Mesenchymal stem cell (in vitro differentiated cells and primary cell): ENCODE data around the gene PLPP2.

Experiments
- DNase-seq: peaks from one replicate; pipeline ENCODE4 v3.0.0-alpha.2; 2013
- H2AFZ ChIP-seq: one replicate; pipeline ENCODE4 v1.6.1; 2013; ENCODE audit warnings: low read depth, mild to moderate bottlenecking, control low read depth, inconsistent platforms, low read length, moderate library complexity
- H2AK5ac ChIP-seq: 2 replicates; pipeline ENCODE4 v1.6.1; 2013; ENCODE audit warnings: low read length, moderate library complexity, mild to moderate bottlenecking, inconsistent platforms; ENCODE audit not compliant: severe bottlenecking
- H2BK120ac ChIP-seq: one replicate; pipeline ENCODE4 v1.6.1; 2013; ENCODE audit warnings: low read depth, mild to moderate bottlenecking, inconsistent platforms, low read length, moderate library complexity
- H2BK12ac ChIP-seq, 2 experiments: one replicate each; pipeline ENCODE4 v1.6.1; 2013; ENCODE audit warnings: inconsistent platforms in 2 of 2, low read length in 2 of 2, mild to moderate bottlenecking in 2 of 2, moderate library complexity in 2 of 2, control low read depth in 1 of 2
- H2BK15ac ChIP-seq: one replicate; pipeline ENCODE4 v1.6.1; 2013; ENCODE audit warnings: mild to moderate bottlenecking, low read depth, inconsistent platforms; ENCODE audit not compliant: poor library complexity, severe bottlenecking
- H2BK5ac ChIP-seq: 2 replicates; pipeline ENCODE4 v1.6.1; 2013; ENCODE audit warnings: low read depth, mild to moderate bottlenecking, low read length, control low read depth, inconsistent platforms; ENCODE audit not compliant: poor library complexity, severe bottlenecking
- H3K14ac ChIP-seq, 2 experiments: one replicate each; pipeline ENCODE4 v1.6.1; 2013; ENCODE audit warnings: inconsistent platforms in 2 of 2, low read length in 2 of 2, control low read depth in 1 of 2, mild to moderate bottlenecking in 1 of 2, moderate library complexity in 1 of 2
- H3K18ac ChIP-seq, 2 experiments: one replicate each; pipeline ENCODE4 v1.6.1; 2013; ENCODE audit warnings: inconsistent platforms in 2 of 2, low read length in 2 of 2, control low read depth in 1 of 2, low read depth in 1 of 2, mild to moderate bottlenecking in 1 of 2
- H3K23ac ChIP-seq, 2 experiments: one replicate each; pipeline ENCODE4 v1.6.1; 2013; ENCODE audit warnings: inconsistent platforms in 2 of 2, low read length in 2 of 2, mild to moderate bottlenecking in 2 of 2, moderate library complexity in 2 of 2, control low read depth in 1 of 2
- H3K27ac ChIP-seq: 2 replicates; pipeline ENCODE4 v1.5.1; 2013; ENCODE audit warnings: mild to moderate bottlenecking, moderate library complexity, low read length, control low read depth, inconsistent platforms; ENCODE audit not compliant: poor library complexity, severe bottlenecking
- H3K27me3 ChIP-seq, 2 experiments: 2 replicates each; pipeline versions ENCODE4 v1.6.1 to v1.7.0; 2013; ENCODE audit warnings: low read length in 2 of 2, mild to moderate bottlenecking in 2 of 2, moderate library complexity in 2 of 2, control low read depth in 1 of 2, inconsistent platforms in 1 of 2; ENCODE audit not compliant: control insufficient read depth in 1 of 2, insufficient read depth in 1 of 2
- H3K36me3 ChIP-seq, 2 experiments: 2 replicates each; pipeline versions ENCODE4 v1.6.1 to v1.7.0; 2013; ENCODE audit warnings: low read length in 2 of 2, control low read depth in 1 of 2, inconsistent platforms in 1 of 2, low read depth in 1 of 2, mild to moderate bottlenecking in 1 of 2; ENCODE audit not compliant: insufficient read depth in 2 of 2, control insufficient read depth in 1 of 2
- H3K4ac ChIP-seq, 2 experiments: one replicate each; pipeline ENCODE4 v1.6.1; 2013; ENCODE audit warnings: inconsistent platforms in 2 of 2, low read length in 2 of 2, mild to moderate bottlenecking in 2 of 2, moderate library complexity in 2 of 2, control low read depth in 1 of 2, low read depth in 1 of 2
- H3K4me1 ChIP-seq: 2 replicates; pipeline ENCODE4 v1.6.1; 2013; ENCODE audit warnings: low read depth, low read length, control low read depth; ENCODE audit not compliant: control insufficient read depth, insufficient read depth
- H3K4me2 ChIP-seq: 2 replicates; pipeline ENCODE4 v1.6.1; 2013; ENCODE audit warnings: low read length, mild to moderate bottlenecking, inconsistent platforms; ENCODE audit not compliant: poor library complexity, severe bottlenecking
- H3K4me3 ChIP-seq, 2 experiments: 2 replicates each; pipeline versions ENCODE4 v1.5.1 to v1.7.0; 2013; ENCODE audit warnings: low read length in 2 of 2, mild to moderate bottlenecking in 2 of 2, control low read depth in 1 of 2, low read depth in 1 of 2; ENCODE audit not compliant: insufficient read depth in 1 of 2
- H3K79me1 ChIP-seq: replicated peaks from 2 replicates; pipeline ENCODE4 v1.6.1; 2013; ENCODE audit warnings: mild to moderate bottlenecking, control low read depth, low read length, inconsistent platforms; ENCODE audit not compliant: poor library complexity, severe bottlenecking
- H3K9ac ChIP-seq: 2 replicates; pipeline ENCODE4 v1.7.0; 2013; ENCODE audit warnings: mild to moderate bottlenecking, low read length, moderate library complexity
- H3K9me3 ChIP-seq: 2 replicates; pipeline ENCODE4 v1.7.0; 2013; ENCODE audit warnings: mild to moderate bottlenecking, low read length; ENCODE audit not compliant: control insufficient read depth
- H4K8ac ChIP-seq: one replicate; pipeline ENCODE4 v1.6.1; 2013; ENCODE audit warnings: inconsistent platforms, mild to moderate bottlenecking, low read length, moderate library complexity
- H4K91ac ChIP-seq: one replicate; pipeline ENCODE4 v1.6.1; 2013; ENCODE audit warnings: mild to moderate bottlenecking, low read length, inconsistent platforms
- WGBS: methylation state at CpG from one replicate; pipeline ENCODE4 v1.1.7; 2013; ENCODE audit warnings: mixed read lengths; 5-methylcytosine and 5-hydroxymethylcytosine counted together

PLPP2 gene

DNA sequence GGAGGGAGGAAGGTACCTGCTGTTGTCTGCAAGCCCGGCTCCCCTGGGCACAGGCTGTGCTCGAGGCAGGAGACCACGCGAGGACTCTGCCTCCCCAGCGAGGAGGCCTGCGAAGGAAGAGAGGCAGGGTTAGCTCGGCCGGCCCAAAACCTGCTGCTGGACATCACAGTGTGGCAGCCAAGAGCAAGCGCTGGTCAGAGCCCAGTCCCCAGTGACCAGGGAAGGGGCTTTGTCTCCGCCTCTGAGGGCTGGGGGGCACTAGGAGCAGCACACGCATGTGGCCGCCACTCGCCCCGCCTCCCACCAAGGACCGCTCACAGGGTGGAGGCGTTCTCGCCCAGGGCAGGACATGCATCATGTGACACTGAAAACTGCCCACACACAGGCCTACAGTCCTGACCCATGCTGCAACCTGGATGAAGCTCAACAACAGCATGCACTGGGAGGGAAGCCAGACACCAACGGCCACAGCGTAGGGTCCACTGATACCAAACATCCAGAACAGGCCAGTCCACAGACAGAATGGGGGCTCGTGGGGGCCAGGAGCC lies 44.9 kb upstream of the PLPP2 start:
- no peak overlapping the region for H3K18ac ChIP-seq
- peak overlapping the region; percentile 27 for H4K8ac ChIP-seq
- no peak overlapping the region for H3K23ac ChIP-seq
- no peak overlapping the region for H2BK120ac ChIP-seq
- peak overlapping the region; percentile 56 for H4K91ac ChIP-seq
- no peak overlapping the region for H2AFZ ChIP-seq
- peak overlapping the region in 1 of 2 experiments; percentile 89 for H3K14ac ChIP-seq
- H3K79me1 ChIP-seq: peaks cover 13% of the 10 kb centered on the region
- H3K4me3 ChIP-seq: peak overlapping the region in 1 of 2 experiments; percentile 41
- H3K9me3 ChIP-seq: no peaks in the 10 kb centered on the region
- H2BK12ac ChIP-seq: peak overlapping the region in 1 of 2 experiments; percentile 6
- no peak overlapping the region for H3K4me2 ChIP-seq
- H3K27ac ChIP-seq: no peak overlapping the region
- no peak overlapping the region for H2BK15ac ChIP-seq
- H3K9ac ChIP-seq: peak overlapping the region; percentile 60
- 97% methylated on average over 20 of the region's 20 CpGs for WGBS
- no peak overlapping the region for H2BK5ac ChIP-seq
- peaks cover 31 to 40% of the 10 kb centered on the region in 2 experiments for H3K36me3 ChIP-seq
- no peaks in the 10 kb centered on the region for H3K27me3 ChIP-seq
- no peak overlapping the region for H2AK5ac ChIP-seq
- DNase-seq: no peak
- peaks cover 33% of the 10 kb centered on the region for H3K4me1 ChIP-seq
- H3K4ac ChIP-seq: no peak overlapping the region

DNA sequence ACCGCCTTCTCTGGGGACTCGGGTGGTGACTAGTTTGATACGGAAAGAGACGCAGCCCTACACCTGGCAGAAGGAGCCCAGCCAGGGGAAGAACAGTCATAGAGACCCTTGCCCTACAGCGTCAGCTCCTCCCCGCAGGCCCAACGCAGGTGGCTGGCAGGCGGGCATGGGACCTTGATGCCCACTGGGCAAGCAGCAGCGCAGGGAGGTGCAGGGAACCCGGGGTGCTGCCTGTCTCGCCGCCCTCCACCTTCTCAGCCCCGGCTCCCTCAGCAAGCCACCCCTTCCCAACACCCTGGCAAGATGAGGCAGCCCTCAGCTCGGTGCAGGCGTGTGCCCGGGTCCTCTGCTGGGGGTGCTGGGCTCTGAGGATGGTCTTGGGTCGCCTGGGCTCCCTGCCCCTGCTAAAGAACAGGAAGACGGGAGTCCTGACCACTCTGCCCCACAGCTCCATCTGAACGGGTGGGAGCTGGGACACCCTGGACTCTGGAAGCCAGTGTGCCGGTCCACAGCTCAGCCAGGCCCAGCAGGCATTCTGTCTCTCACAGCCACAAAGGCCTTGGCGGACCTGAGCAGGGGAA lies 44.4 kb upstream of the PLPP2 start:
- Histone ChIP-seq H2BK15ac (no peak overlapping the region), H3K4ac (no peak overlapping the region), H3K18ac (no peak overlapping the region), H2BK12ac (no peak overlapping the region), H2AFZ (no peak overlapping the region), H3K4me2 (no peak overlapping the region), H3K23ac (no peak overlapping the region), H3K4me1 (peaks cover 27% of the 10 kb centered on the region), H2AK5ac (no peak overlapping the region), H3K27me3 (no peaks in the 10 kb centered on the region), H4K8ac (peak overlapping the region; percentile 7), H2BK5ac (no peak overlapping the region), H4K91ac (no peak overlapping the region), H3K27ac (no peak overlapping the region), H3K79me1 (peaks cover 17% of the 10 kb centered on the region), H3K4me3 (peak overlapping the region in 1 of 2 experiments; percentile 41), H3K14ac (no peak overlapping the region), H2BK120ac (no peak overlapping the region), H3K9me3 (no peaks in the 10 kb centered on the region), H3K9ac (peak overlapping the region; percentile 60), H3K36me3 (peaks cover 37 to 39% of the 10 kb centered on the region in 2 experiments)
- WGBS: 96% methylated on average over 21 of the region's 21 CpGs
- DNase-seq: no peak

DNA sequence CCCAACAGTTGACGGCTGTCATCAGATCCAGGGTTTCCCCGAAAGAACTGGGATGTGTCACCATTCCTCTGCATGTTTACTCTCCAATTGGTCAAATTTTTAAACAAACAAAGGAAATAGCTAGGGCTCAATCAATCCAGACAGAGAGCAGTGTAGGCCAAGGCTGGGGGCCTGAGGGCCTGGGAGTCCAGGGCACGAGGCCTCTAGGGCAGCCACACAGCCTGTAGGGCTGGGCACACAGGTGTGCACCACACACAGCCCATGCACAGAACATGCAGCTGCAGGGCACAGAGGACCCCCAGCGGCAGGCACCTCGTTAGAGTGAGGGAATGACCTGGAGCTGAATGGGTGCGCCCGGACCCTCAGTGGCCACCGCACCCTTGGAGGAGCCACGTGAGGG lies 43.9 kb upstream of the PLPP2 start:
- no peaks in the 10 kb centered on the region for H3K9me3 ChIP-seq
- H3K27ac ChIP-seq: no peak overlapping the region
- no peak overlapping the region for H2AFZ ChIP-seq
- 90% methylated on average over 9 of the region's 9 CpGs for WGBS
- no peak overlapping the region for H3K4ac ChIP-seq
- no peak overlapping the region for H3K9ac ChIP-seq
- H3K27me3 ChIP-seq: no peaks in the 10 kb centered on the region
- H3K14ac ChIP-seq: no peak overlapping the region
- no peak overlapping the region for H4K91ac ChIP-seq
- no peak overlapping the region for H2BK120ac ChIP-seq
- H2BK5ac ChIP-seq: no peak overlapping the region
- H3K23ac ChIP-seq: peak overlapping the region in 1 of 2 experiments; percentile 14
- H3K4me1 ChIP-seq: peaks cover 25% of the 10 kb centered on the region
- H4K8ac ChIP-seq: no peak overlapping the region
- H3K4me2 ChIP-seq: no peak overlapping the region
- no peak overlapping the region for H2BK15ac ChIP-seq
- H3K36me3 ChIP-seq: peaks cover 36 to 38% of the 10 kb centered on the region in 2 experiments
- no peak overlapping the region for H2BK12ac ChIP-seq
- DNase-seq: no peak
- H3K4me3 ChIP-seq: no peak overlapping the region
- no peak overlapping the region for H2AK5ac ChIP-seq
- H3K18ac ChIP-seq: no peak overlapping the region
- peaks cover 19% of the 10 kb centered on the region for H3K79me1 ChIP-seq

DNA sequence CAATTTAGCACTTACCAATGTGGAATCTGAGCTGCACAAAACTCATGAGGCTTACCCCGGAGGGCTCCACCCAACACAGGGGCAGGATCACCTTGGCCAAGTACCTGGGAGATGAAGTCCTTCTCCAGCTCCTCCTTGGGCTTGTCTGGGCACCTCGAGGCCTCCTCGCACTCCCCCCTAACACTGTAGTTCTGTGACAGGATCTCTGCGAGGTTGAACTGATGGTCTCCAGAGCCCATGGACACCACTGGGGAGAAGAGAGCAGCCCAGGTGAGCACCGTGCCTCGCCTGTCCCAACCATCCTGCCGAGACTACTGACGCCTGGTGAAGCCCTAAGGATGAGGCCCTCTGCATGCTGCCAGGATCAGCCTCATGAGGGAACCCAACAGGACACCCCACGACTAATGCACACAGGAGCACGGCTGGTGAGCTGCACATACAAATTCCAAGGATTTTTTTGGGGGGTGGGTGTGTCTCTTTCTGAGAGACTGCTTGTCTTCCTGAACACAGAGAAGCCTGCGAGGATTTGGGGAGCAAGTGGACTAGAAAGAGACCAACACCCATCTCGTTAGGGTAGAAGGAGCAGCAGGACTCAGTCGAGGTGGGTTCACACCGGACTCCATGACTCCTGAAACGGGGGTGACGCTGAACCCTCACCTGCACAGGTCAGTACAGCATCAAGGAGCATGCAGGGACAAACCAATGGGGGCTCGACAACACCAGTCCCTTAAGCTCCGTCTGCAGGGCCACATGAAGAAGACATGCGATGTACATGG lies 43.3 kb upstream of the PLPP2 start:
- H3K4me1 ChIP-seq: peaks cover 22% of the 10 kb centered on the region
- no peak overlapping the region for H2BK12ac ChIP-seq
- H3K9me3 ChIP-seq: no peaks in the 10 kb centered on the region
- H3K4me2 ChIP-seq: no peak overlapping the region
- H2AK5ac ChIP-seq: no peak overlapping the region
- H4K91ac ChIP-seq: no peak overlapping the region
- no peak overlapping the region for H3K4ac ChIP-seq
- no peak overlapping the region for H3K4me3 ChIP-seq
- peaks cover 36 to 42% of the 10 kb centered on the region in 2 experiments for H3K36me3 ChIP-seq
- no peak for DNase-seq
- H2BK120ac ChIP-seq: no peak overlapping the region
- H4K8ac ChIP-seq: no peak overlapping the region
- no peak overlapping the region for H3K18ac ChIP-seq
- H3K79me1 ChIP-seq: peaks cover 19% of the 10 kb centered on the region
- no peaks in the 10 kb centered on the region for H3K27me3 ChIP-seq
- H3K9ac ChIP-seq: no peak overlapping the region
- no peak overlapping the region for H2BK5ac ChIP-seq
- no peak overlapping the region for H2BK15ac ChIP-seq
- no peak overlapping the region for H3K14ac ChIP-seq
- no peak overlapping the region for H2AFZ ChIP-seq
- H3K27ac ChIP-seq: no peak overlapping the region
- WGBS: 95% methylated on average over 19 of the region's 19 CpGs
- no peak overlapping the region for H3K23ac ChIP-seq
